Uterus (tissue), 4 donors: ENCODE results near the gene UBXN2A. TPM values are rescaled to one million over a fixed set of nuclear protein-coding genes. Genes with fewer than 3 reads are reported as not detected.

ENCODE experiments used
- DNase-seq, 2 donors: peaks; one replicate each; pipeline ENCODE4 v3.0.0-alpha.2; 2019 to 2020
- H3K27ac ChIP-seq, 2 donors: fragments of 200-600 bp; sonication (generic); 1 replicate in 1 of 2; 2 replicates in 1 of 2; pipeline ENCODE4 v1.5.1; 2016 to 2018
- H3K27me3 ChIP-seq, 2 donors: fragments of 200-600 bp; sonication (generic); one replicate each; pipeline ENCODE4 v1.5.1; 2018 to 2019; ENCODE audit warnings: control low read depth in 1 of 2
- H3K36me3 ChIP-seq, 2 donors: fragments of 200-600 bp; sonication (generic); one replicate each; pipeline ENCODE4 v1.5.1; 2019; ENCODE audit warnings: control low read depth in 1 of 2
- H3K4me1 ChIP-seq, 2 donors: fragments of 200-600 bp; sonication (generic); one replicate each; pipeline ENCODE4 v1.5.1; 2018 to 2019; ENCODE audit warnings: control low read depth in 1 of 2
- H3K4me3 ChIP-seq, 2 donors: fragments of 200-600 bp; sonication (generic); 1 replicate in 1 of 2; 2 replicates in 1 of 2; pipeline ENCODE4 v1.5.1; 2018 to 2019; ENCODE audit warnings: mild to moderate bottlenecking in 1 of 2
- H3K9me3 ChIP-seq, 2 donors: fragments of 200-600 bp; sonication (generic); one replicate each; pipeline ENCODE4 v1.5.1; 2019; ENCODE audit warnings: control low read depth in 1 of 2
- POLR2A ChIP-seq, 2 donors: fragments of 450-650 bp; IDR thresholded peaks; one replicate each; pipeline ENCODE4 v1.6.1; 2016; ENCODE audit warnings: antibody characterized with exemption in 2 of 2, mild to moderate bottlenecking in 1 of 2, moderate library complexity in 1 of 2
- intact Hi-C: fragments of 100-400 bp; cut with DNase I; formaldehyde crosslinking; loops from one replicate; pipeline ENCODE4 v1.15.1; 2023; ENCODE audit warnings: low total_unique reads
- total RNA-seq, 4 donors: library from RNA; depleted of rRNA in 3 of 4; stranded (reverse); fragments of >200 nt in 3 of 4; gene quantifications; one replicate each; pipeline versions ENCODE4 v1.1.0 to v1.2.4, GENCODE V29; 2014 to 2023
- TF ChIP-seq, protein P1 (sequence below), 4 experiments: fragments of 200-600 bp in 2 of 4; fragments of 450-650 bp in 2 of 4; sonication (generic) in 2 of 4; IDR thresholded peaks; one replicate each; pipeline ENCODE4 v1.5.1; 2016 to 2019; ENCODE audit warnings: antibody characterized with exemption in 4 of 4, mild to moderate bottlenecking in 2 of 4, moderate library complexity in 1 of 4
- donor health status: DM: yes; HTN: yes; CAD: no.

UBXN2A gene, protein sequence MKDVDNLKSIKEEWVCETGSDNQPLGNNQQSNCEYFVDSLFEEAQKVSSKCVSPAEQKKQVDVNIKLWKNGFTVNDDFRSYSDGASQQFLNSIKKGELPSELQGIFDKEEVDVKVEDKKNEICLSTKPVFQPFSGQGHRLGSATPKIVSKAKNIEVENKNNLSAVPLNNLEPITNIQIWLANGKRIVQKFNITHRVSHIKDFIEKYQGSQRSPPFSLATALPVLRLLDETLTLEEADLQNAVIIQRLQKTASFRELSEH
- 10 to 100 TPM; 16.8 to 36.4 (median 24.2) TPM for total RNA-seq

DNA sequence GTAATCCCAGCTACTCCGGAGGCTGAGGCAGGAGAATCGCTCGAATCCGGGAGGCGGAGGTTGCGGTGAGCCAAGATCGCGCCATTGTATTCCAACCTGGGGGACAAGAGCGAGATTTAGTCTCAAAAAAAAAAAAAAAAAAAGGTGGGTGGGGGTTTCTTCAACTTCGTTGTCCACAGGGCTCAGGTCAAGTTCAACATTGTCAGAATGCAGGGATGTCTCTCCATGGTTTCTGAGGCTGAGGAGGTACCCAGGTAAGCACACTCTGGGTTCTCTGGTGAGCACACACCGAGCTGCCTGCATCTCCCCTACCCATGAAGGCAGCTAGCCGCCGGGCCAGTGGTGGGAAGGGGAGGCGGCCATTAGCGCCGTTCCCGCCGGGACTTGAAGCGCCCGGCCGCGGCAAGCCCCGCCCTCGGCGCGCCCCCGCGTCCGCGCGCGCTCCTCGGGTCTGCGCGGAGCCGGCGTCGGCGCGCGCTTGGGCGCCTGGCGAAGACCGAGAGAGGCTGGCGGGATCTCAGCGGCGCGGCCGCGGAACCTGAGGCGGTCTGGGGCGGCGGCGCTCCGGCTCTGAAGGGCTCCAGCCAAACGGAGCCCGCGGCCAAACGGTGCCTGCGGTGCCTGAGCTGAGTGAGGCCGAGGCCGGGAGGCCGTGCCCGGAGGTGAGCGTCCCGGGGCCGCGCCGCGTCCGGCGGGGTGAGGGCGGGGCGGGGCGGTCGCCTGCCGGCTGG lies at the start of gene UBXN2A:
Gene UBXN2A (plus strand): TSS at position 477 of the 731 bp plus-strand sequence. CDS start 17,852 bp downstream, outside the sequence.
- no peaks in the 10 kb centered on the region for H3K4me1 ChIP-seq
- intact Hi-C loops, result no loop called here

DNA sequence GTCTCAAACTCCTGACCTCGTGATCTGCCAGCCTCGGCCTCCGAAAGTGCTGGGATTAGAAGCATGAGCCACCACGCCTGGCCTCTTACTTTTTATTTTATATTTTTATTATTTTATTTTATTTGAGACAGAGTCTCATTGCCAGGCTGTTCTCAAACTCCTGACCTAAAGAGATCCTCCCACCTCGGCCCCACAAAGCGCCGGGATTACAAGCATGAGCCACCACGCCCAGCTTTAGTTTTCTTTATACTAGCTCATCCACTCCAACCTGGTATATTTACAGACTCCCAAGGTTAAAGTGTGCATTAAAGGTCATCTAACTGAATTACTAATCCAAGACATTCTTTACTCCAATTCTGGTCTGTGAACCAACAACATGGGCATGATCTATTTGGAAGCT lies 40.1 kb upstream of the UBXN2A start:
- Histone ChIP-seq H3K9me3 (no peaks in the 10 kb centered on the region), H3K27me3 (no peaks in the 10 kb centered on the region), H3K27ac (peak overlapping the region in 1 of 2 donors; percentile 57), H3K4me1 (peaks cover 3% of the 10 kb centered on the region in 2 donors), H3K36me3 (no peaks in the 10 kb centered on the region), H3K4me3 (no peak overlapping the region)
- TF ChIP-seq, protein P1, sequence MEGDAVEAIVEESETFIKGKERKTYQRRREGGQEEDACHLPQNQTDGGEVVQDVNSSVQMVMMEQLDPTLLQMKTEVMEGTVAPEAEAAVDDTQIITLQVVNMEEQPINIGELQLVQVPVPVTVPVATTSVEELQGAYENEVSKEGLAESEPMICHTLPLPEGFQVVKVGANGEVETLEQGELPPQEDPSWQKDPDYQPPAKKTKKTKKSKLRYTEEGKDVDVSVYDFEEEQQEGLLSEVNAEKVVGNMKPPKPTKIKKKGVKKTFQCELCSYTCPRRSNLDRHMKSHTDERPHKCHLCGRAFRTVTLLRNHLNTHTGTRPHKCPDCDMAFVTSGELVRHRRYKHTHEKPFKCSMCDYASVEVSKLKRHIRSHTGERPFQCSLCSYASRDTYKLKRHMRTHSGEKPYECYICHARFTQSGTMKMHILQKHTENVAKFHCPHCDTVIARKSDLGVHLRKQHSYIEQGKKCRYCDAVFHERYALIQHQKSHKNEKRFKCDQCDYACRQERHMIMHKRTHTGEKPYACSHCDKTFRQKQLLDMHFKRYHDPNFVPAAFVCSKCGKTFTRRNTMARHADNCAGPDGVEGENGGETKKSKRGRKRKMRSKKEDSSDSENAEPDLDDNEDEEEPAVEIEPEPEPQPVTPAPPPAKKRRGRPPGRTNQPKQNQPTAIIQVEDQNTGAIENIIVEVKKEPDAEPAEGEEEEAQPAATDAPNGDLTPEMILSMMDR (IDR thresholded peaks at IDR 0.05), result no peak
- no peak for TF ChIP-seq POLR2A (IDR thresholded peaks at IDR 0.05)
- intact Hi-C loops, result no loop called here
- DNase-seq, result no peak

More for the DNA sequence above, at the start of gene UBXN2A:
- DNase-seq, result peak; percentile 56 to 79
- Histone ChIP-seq H3K9me3 (no peaks in the 10 kb centered on the region), H3K4me3 (peak within 1 kb of the TSS; percentile 70 to 93), H3K27me3 (no peaks in the 10 kb centered on the region), H3K27ac (peak within 1 kb of the TSS; percentile 92 to 96), H3K36me3 (no peaks in the 10 kb centered on the region)
- TF ChIP-seq, protein P1 (IDR thresholded peaks at IDR 0.05), result peak in 2 of 4 experiments; percentile 4 to 8
- peak; percentile 35 to 83 for TF ChIP-seq POLR2A (IDR thresholded peaks at IDR 0.05)

DNA sequence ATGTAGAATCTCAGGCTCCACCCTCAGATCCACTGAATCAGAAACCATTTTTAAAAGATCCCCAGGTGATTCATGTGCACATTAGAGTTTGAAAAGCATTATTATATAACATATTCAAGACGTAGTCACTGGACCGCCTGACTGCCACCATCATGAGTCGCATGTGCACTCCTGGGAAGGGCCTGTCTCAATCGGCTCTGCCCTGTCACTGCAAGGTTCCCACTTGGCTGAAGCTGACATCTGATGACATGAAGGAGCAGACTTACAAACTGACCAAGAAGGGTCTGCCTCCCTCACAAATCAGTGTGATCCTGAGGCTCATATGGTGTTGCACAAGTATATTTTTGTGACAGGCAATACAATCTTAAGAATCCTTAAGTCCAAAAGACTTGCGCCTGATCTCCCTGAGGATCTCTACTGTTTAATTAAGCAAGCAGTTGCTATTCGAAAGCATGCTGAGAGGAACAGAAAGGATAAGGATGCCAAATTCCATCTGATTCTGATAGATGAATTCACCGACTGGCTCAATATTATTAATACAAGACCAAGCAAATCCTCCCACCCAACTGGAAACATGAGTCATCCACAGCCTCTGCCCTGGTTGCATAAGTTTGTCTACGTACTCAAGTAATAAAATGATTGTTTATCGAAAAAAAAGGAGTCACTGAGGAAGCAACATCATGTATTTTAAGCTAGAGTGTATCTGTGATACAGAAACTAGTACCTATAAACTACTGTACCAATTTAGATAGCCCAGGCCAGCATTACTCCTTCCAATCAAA lies 39.5 kb upstream of the UBXN2A start:
- no peaks in the 10 kb centered on the region for H3K36me3 ChIP-seq
- intact Hi-C loops, result no loop called here
- peaks cover 3 to 5% of the 10 kb centered on the region in 2 donors for H3K4me1 ChIP-seq
- no peak overlapping the region for H3K4me3 ChIP-seq
- peak in 1 of 2 donors; percentile 27 for DNase-seq
- no peaks in the 10 kb centered on the region for H3K9me3 ChIP-seq
- no peaks in the 10 kb centered on the region for H3K27me3 ChIP-seq
- peak overlapping the region in 1 of 2 donors; percentile 57 for H3K27ac ChIP-seq
- TF ChIP-seq, protein P1 (IDR thresholded peaks at IDR 0.05), result no peak
- TF ChIP-seq POLR2A (IDR thresholded peaks at IDR 0.05), result no peak

DNA sequence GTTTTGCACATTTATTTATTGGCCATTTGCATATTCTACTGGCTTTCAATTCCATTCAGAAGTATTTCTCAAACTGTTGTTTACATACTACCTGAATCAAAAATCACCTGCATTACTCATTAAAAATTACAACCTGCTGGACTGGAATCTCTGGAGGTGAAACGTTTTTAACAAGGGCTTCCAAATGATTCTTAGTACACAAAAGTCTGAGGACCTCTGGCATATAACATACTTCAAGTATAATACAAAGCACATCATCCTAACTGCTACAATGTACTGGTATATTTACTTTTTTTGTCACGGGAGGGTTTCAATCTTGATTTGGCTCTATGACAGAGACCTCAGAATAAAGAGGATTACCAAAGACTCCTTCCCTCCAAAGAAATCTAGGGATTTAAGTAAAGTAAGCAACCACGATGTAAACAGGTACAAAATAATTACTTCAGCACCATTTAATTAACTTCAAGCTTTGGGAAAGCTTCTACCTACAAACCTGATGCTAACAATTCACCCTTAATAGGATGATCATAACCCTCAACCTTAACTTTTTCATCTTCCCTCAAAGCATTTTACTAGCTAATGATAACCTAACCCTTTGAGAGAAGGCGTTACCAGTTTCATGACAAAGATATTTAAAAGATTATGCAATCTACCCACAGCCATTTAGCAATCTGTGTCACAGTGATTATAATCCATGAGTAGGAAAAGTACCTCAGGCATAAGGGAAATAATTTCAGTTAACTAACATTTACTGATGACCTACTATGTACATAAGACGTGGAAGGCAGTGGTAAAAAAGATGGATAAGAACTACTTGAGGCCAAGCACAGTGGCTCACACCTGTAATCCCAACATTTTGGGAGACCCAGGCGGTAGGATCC lies 38.1 kb upstream of the UBXN2A start:
- no peak for TF ChIP-seq POLR2A (IDR thresholded peaks at IDR 0.05)
- TF ChIP-seq, protein P1 (IDR thresholded peaks at IDR 0.05), result no peak
- H3K27me3 ChIP-seq, result no peaks in the 10 kb centered on the region
- H3K36me3 ChIP-seq, result no peaks in the 10 kb centered on the region
- intact Hi-C loops, result no loop called here
- no peaks in the 10 kb centered on the region for H3K9me3 ChIP-seq
- H3K27ac ChIP-seq, result no peak overlapping the region
- H3K4me3 ChIP-seq, result no peak overlapping the region
- DNase-seq, result no peak
- peaks cover 3 to 5% of the 10 kb centered on the region in 2 donors for H3K4me1 ChIP-seq
